GM12878 (cell line): Measurements from ENCODE around the gene PIP5KL1.

ENCODE experiments used
- CTCF ChIP-seq, 3 experiments: IDR thresholded peaks in 2 of 3; conservative IDR thresholded peaks in 1 of 3; 2 replicates each; pipeline ENCODE4 v1.5.1; 2011; ENCODE audit warnings: low read depth in 3 of 3, low read length in 3 of 3, mild to moderate bottlenecking in 3 of 3, control low read depth in 2 of 3, moderate library complexity in 2 of 3, inconsistent platforms in 1 of 3, mixed read lengths in 1 of 3; ENCODE audit not compliant: control insufficient read depth in 2 of 3, insufficient read depth in 1 of 3; ENCODE audit errors: extremely low read depth in 1 of 3
- ESRRA ChIP-seq: IDR thresholded peaks from 2 replicates; pipeline ENCODE4 v1.6.1; 2012; ENCODE audit warnings: mild to moderate bottlenecking, low read length, improper control_type of control experiment
- RB1 ChIP-seq: fragments of 450-650 bp; formaldehyde crosslinking; IDR thresholded peaks from 2 replicates; pipeline ENCODE4 v1.6.1; 2017; ENCODE audit warnings: mild to moderate bottlenecking, borderline replicate concordance
- RELA ChIP-seq: fragments of 450-650 bp; IDR thresholded peaks from 2 replicates; pipeline ENCODE4 v1.8.0; 2014; ENCODE audit warnings: borderline replicate concordance; ENCODE audit not compliant: partially characterized antibody
- SIN3A ChIP-seq: IDR thresholded peaks from 2 replicates; pipeline ENCODE4 v1.6.1; 2012; ENCODE audit warnings: low read depth, low read length, improper control_type of control experiment
- YY1 ChIP-seq: IDR thresholded peaks from 2 replicates; pipeline ENCODE4 v1.6.1; 2011; ENCODE audit warnings: low read depth, mild to moderate bottlenecking, low read length
- ZNF217 ChIP-seq: fragments of 450-650 bp; IDR thresholded peaks from 2 replicates; pipeline ENCODE4 v1.6.1; 2017; ENCODE audit warnings: antibody characterized with exemption, mild to moderate bottlenecking
- ZNF274 ChIP-seq: IDR thresholded peaks from one replicate; pipeline ENCODE4 v1.8.0; 2011; ENCODE audit not compliant: insufficient read length, insufficient read depth
- TF ChIP-seq, protein P1 (sequence below): fragments of 450-650 bp; IDR thresholded peaks from 2 replicates; pipeline ENCODE4 v1.6.1; 2017; ENCODE audit warnings: antibody characterized with exemption, mild to moderate bottlenecking, moderate library complexity

GRCh38 chr9:127876764-127877562 is 53.6 kb downstream of the PIP5KL1 start:
- TF ChIP-seq CTCF (IDR thresholded peaks at IDR 0.05 in 2 of 3, conservative IDR thresholded peaks at IDR 0.05 in 1 of 3; ENCODE audit: control insufficient read depth in 2 of 3, extremely low read depth in 1 of 3, insufficient read depth in 1 of 3, low read depth in 3 of 3, low read length in 3 of 3) (no peak), RB1 (no peak), SIN3A (no peak), ZNF274 (no peak), RELA (no peak), YY1 (no peak), ZNF217 (no peak), ESRRA (no peak)
- TF ChIP-seq, protein P1, sequence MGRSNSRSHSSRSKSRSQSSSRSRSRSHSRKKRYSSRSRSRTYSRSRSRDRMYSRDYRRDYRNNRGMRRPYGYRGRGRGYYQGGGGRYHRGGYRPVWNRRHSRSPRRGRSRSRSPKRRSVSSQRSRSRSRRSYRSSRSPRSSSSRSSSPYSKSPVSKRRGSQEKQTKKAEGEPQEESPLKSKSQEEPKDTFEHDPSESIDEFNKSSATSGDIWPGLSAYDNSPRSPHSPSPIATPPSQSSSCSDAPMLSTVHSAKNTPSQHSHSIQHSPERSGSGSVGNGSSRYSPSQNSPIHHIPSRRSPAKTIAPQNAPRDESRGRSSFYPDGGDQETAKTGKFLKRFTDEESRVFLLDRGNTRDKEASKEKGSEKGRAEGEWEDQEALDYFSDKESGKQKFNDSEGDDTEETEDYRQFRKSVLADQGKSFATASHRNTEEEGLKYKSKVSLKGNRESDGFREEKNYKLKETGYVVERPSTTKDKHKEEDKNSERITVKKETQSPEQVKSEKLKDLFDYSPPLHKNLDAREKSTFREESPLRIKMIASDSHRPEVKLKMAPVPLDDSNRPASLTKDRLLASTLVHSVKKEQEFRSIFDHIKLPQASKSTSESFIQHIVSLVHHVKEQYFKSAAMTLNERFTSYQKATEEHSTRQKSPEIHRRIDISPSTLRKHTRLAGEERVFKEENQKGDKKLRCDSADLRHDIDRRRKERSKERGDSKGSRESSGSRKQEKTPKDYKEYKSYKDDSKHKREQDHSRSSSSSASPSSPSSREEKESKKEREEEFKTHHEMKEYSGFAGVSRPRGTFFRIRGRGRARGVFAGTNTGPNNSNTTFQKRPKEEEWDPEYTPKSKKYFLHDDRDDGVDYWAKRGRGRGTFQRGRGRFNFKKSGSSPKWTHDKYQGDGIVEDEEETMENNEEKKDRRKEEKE, result no peak
